ENCODE data around the gene NPLOC4. TPM values are rescaled to one million over a fixed set of nuclear protein-coding genes. Genes with fewer than 3 reads are reported as not detected.

Gene NPLOC4
- total RNA-seq, 1 donor from 2014 or later: 39.5 TPM

Small RNA genes lying within 50 kb of the gene (small RNA-seq; reads per million reads assigned to genes)
- not detected for gene RF00019

Other genes with a start within 250 kb of the NPLOC4 start
- gene BAHCC1, start 241.7 kb downstream of the NPLOC4 start, total RNA-seq: 7.6 TPM
- gene ACTG1, start 124.3 kb downstream of the NPLOC4 start, total RNA-seq: 3,469 TPM
- 5.6 TPM for gene FSCN2, start 108.7 kb downstream of the NPLOC4 start, total RNA-seq
- 24.2 TPM for gene FAAP100, start 84.8 kb downstream of the NPLOC4 start, total RNA-seq
- gene TSPAN10, start 84 bp upstream of the NPLOC4 start, total RNA-seq: 0.16 TPM
- gene PDE6G, start 19.4 kb upstream of the NPLOC4 start, total RNA-seq: not detected
- gene OXLD1, start 29.5 kb upstream of the NPLOC4 start, total RNA-seq: 5.5 TPM
- gene CCDC137, start 29.6 kb upstream of the NPLOC4 start, total RNA-seq: 3.9 TPM
- 34.0 TPM for gene ARL16, start 46.7 kb upstream of the NPLOC4 start, total RNA-seq
- gene HGS, start 46.9 kb upstream of the NPLOC4 start, total RNA-seq: 37.6 TPM
- 4.7 TPM for gene MRPL12, start 66.3 kb upstream of the NPLOC4 start, total RNA-seq
- 4.2 TPM for gene SLC25A10, start 75.2 kb upstream of the NPLOC4 start, total RNA-seq
- not detected for gene GCGR, start 167.0 kb upstream of the NPLOC4 start, total RNA-seq
- 85.9 TPM for gene MCRIP1, start 196.2 kb upstream of the NPLOC4 start, total RNA-seq
- gene PPP1R27, start 197.9 kb upstream of the NPLOC4 start, total RNA-seq: not detected
- gene P4HB, start 223.4 kb upstream of the NPLOC4 start, total RNA-seq: 57.4 TPM
- gene ARHGDIA, start 234.2 kb upstream of the NPLOC4 start, total RNA-seq: 22.9 TPM

All from occipital lobe (tissue), 2 donors.